ENCODE measurements around the gene FTH1.

- TF ChIP-seq CTCF (conservative IDR thresholded peaks at IDR 0.05; ENCODE audit: low read length): no peak
- no peak for TF ChIP-seq EZH2phosphoT487 (IDR thresholded peaks at IDR 0.05; ENCODE audit: borderline replicate concordance)
Measured at GRCh38 chr11:61923166-61924063, 44.0 kb downstream of the FTH1 start.

Measured in Loucy (cell line).